ENCODE measurements around the gene SEZ6L. TPM values are rescaled to one million over a fixed set of nuclear protein-coding genes. Genes with fewer than 3 reads are reported as not detected.

The SEZ6L gene
- polyA plus RNA-seq, 12 donors = 0.35 to 3.6 (median 0.59) TPM; not detected in 2

- DNase-seq = no peak
Observed at GRCh38 chr22:26418620-26419019, 249.4 kb downstream of the SEZ6L start.

GRCh38 chr22:26426924-26427323, 257.7 kb downstream of the SEZ6L start:
- DNase-seq = no peak

GRCh38 chr22:26428515-26429457, 259.5 kb downstream of the SEZ6L start, which contains the start of gene ASPHD2:
TSS of gene ASPHD2 (plus strand) at chr22:26429260. CDS start at chr22:26433616, 4,356 bp downstream.
- peak; percentile 63 for DNase-seq

GRCh38 chr22:26429458-26430286, 260.4 kb downstream of the SEZ6L start:
- DNase-seq = no peak

GRCh38 chr22:26430600-26430999, 261.3 kb downstream of the SEZ6L start:
- DNase-seq = no peak

GRCh38 chr22:26431261-26431995, 262.2 kb downstream of the SEZ6L start:
- no peak for DNase-seq

GRCh38 chr22:26432619-26433311, 263.5 kb downstream of the SEZ6L start:
- no peak for DNase-seq
